Dermis blood vessel endothelial cell (primary cell): Measurements from ENCODE around the gene PLEKHF1. TPM values are rescaled to one million over a fixed set of nuclear protein-coding genes. Genes with fewer than 3 reads are reported as not detected.
"Not testable (repeated sequence)": the region's sequence is repeated elsewhere in the genome, so short reads cannot be mapped to it uniquely, and the experiment has no call there.

Source experiments
- DNase-seq: peaks from one replicate; pipeline ENCODE4 v3.0.0; 2010
- total RNA-seq: library from RNA; depleted of rRNA; stranded (reverse); fragments of >200 nt; gene quantifications from 2 replicates; pipeline ENCODE4 v1.2.3, GENCODE V29; 2014

The PLEKHF1 gene
- total RNA-seq, 1 donor from 2014 or later, result 12.3 TPM

GRCh38 chr19:29704562-29705558, 39.6 kb downstream of the PLEKHF1 start:
- DNase-seq, result no peak

DNA sequence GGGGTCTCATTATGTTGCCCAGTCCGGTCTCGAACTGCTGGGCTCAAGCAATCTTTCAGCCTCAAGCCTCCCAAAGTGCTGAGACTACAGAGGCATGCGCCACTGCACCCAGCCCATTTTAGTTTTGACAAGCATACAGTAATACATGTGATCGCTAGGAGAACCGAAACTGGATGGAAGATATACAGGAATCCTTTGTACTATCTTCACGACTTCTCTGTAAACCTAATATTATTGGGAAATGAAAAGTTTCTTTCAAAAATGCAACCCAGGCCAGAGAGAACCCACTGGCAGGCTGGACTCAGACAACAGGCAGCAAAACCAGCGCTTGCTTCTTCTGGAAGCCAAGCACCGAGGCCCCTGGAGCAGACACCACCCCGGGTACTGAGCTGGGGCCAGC, 40.4 kb downstream of the PLEKHF1 start:
- no peak for DNase-seq

GRCh38 chr19:29706635-29707034, 41.4 kb downstream of the PLEKHF1 start:
- no peak for DNase-seq

DNA sequence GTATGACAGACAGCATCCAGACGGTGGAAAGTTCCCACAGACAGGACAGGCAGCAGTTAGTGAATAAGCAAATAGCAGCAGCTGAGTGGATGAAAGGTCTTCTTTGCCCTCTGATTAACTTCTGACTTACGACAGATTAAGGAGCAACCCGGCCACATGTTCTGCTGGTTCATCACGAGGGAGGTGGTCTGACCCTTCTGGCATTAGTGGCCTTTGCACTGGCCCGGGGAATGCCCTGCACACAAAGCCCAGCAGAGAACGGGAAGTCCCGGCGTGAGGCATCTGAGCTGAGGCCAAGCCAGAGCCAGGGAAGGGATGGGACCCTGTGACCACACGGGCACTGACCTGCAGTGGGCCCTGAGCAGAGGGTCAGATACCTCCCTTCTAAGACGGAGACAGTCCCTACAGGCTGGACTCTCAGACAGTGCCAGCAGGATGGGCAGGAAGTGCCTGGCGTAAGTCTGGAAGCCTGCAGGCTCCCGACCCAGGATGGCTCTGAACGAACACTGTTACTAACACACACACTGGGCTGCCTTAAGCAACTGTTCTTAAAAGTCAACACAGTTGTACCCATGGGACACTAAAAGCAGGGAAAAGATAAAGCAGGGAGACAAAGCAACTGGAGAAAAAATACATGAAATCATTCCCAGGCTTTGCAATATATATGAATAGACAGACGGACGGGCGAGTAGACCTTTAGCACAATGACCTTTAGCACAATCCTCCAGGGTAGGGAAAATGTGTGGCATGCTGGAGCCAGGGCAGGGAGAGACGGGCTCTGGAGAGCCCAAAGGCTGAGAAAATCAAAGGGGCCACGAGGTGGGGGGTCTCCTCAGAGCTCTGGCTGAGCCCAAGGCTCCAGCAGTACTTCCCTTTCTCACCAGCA, 43.5 kb downstream of the PLEKHF1 start:
- DNase-seq, result no peak

- not testable (repeated sequence) for DNase-seq
These were observed 44.2 kb downstream of the PLEKHF1 start for GRCh38 chr19:29709440-29709798.

DNA sequence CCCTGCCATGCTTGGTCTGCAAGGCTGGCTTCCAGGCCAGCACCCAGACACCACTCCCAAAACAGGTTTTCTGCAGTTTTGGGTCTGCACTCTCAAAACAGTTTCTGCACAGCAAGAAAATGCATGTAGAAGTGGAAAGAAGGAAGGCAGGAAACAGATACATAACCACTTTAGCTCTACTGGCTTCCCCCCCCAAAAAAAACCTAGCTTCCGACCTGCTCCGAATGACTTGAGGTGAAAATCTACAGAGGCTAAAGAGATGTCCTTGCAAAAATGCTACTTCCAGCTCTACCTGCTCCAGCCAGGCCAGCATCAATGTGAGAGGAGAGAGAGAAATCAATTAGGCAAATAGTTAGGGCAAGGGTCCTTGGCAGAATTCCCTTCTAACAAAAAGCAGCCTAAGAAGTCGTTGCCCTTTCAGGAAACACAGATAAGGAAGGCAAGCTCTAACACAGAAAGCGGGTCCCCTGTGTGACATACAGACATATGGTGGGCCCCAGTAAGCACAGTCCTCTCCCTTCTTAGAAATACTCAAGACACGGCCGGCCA, 46.4 kb downstream of the PLEKHF1 start:
- no peak for DNase-seq

GRCh38 chr19:29712744-29713516, 47.7 kb downstream of the PLEKHF1 start:
- no peak for DNase-seq

- DNase-seq, result no peak
These were observed 49.2 kb downstream of the PLEKHF1 start for GRCh38 chr19:29714371-29714952.

GRCh38 chr19:29714953-29715700, 49.9 kb downstream of the PLEKHF1 start, which contains the start of gene C19orf12:
TSS of gene C19orf12 (minus strand) at chr19:29715261. CDS start at chr19:29708413, 6,848 bp downstream.
- DNase-seq, result peak; percentile 44

- DNase-seq, result no peak
These were observed 50.7 kb downstream of the PLEKHF1 start for GRCh38 chr19:29715701-29716581.

DNA sequence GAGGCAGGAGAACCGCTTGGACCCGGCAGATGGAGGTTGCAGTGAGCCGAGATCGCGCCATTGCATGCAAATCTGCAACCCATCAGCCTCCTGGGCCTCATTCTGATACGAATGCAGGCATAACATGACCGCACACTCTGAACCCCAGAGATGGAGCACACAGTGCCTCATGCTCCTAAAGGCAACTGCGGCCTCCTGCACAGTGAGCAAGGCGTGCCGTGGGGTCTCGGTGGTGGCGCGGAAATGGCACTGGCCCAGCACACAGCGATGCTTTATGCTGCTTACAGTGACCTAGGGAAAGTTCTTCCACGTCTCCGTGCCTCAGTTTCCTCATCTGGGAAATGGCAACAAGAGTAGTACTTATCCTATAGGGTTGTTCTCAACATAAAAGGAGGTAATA, 51.8 kb downstream of the PLEKHF1 start:
- DNase-seq, result no peak

- DNase-seq, result peak; percentile 53
These were observed 58.9 kb downstream of the PLEKHF1 start for GRCh38 chr19:29724102-29724641.

DNA sequence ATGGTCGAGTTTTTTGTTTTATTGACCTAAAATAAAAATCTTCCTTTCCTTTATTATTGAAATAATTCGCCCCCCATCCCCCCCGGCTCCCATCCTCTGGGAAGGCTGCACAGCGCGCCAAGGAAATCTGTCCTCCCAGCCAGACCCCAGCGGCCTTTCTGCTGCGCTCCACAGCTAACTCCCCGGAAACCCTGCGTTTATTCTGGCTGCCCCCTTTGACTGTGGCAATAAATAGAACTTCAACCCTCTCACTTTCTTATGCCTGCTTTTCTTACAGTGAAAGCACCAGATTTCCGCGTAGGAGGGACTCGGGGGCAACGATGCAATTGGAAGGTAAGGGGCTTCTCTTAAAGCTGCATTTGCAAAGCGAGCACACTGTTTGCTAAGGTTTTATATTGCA, 59.5 kb downstream of the PLEKHF1 start:
- no peak for DNase-seq

Other genes starting within 250 kb of the PLEKHF1 start
- not detected in 2 replicates for gene VSTM2B, start 139.5 kb upstream of the PLEKHF1 start, total RNA-seq
- 60.1 and 98.7 TPM in 2 replicates for gene POP4, start 59.2 kb upstream of the PLEKHF1 start, total RNA-seq
- 25.7 and 29.8 TPM in 2 replicates for gene C19orf12, start 49.8 kb downstream of the PLEKHF1 start, total RNA-seq
- 5.3 and 8.1 TPM in 2 replicates for gene CCNE1, start 146.5 kb downstream of the PLEKHF1 start, total RNA-seq